B cell (primary cell): ENCODE data around the gene RASGRF2. TPM values are rescaled to one million over a fixed set of nuclear protein-coding genes. Genes with fewer than 3 reads are reported as not detected.

Source experiments
- ATAC-seq: fragments of 200-7000 bp; cut with Tn5 transposase; one replicate; pipeline ENCODE4 v1.10.0; 2021; ENCODE audit warnings: low read depth, mild to moderate bottlenecking, moderate number of reproducible peaks, moderate library complexity
- CTCF ChIA-PET: fragments of 350-600 bp; sonication (Branson Sonifier 250); formaldehyde crosslinking; loops from one replicate; lab custom pipeline; 2021; ENCODE audit warnings: antibody characterized with exemption, inconsistent platforms; lab: Charles Lee
- POLR2A ChIA-PET: fragments of 350-600 bp; sonication (Branson Sonifier 250); formaldehyde crosslinking; loops from one replicate; lab custom pipeline; 2021; ENCODE audit warnings: antibody characterized with exemption; lab: Charles Lee
- DNase-seq: peaks from one replicate; pipeline ENCODE4 v3.0.0; 2013
- H2AFZ ChIP-seq: 2 replicates; pipeline ENCODE4 v1.6.1; 2012; ENCODE audit warnings: mild to moderate bottlenecking, low read depth, low read length; ENCODE audit not compliant: insufficient read depth, poor library complexity, severe bottlenecking
- H3K27ac ChIP-seq, 2 donors: 1 replicate in 1 of 2; 2 replicates in 1 of 2; pipeline ENCODE4 v1.5.1; 2012 to 2013; ENCODE audit warnings: low read length in 2 of 2, mild to moderate bottlenecking in 2 of 2, moderate library complexity in 1 of 2
- H3K27me3 ChIP-seq, 4 experiments: fragments of 200-600 bp in 1 of 4; sonication (generic) in 1 of 4; replicated peaks in 1 of 4; 1 replicate in 2 of 4; 2 replicates in 2 of 4; pipeline versions ENCODE4 v1.6.1 to v1.7.0; 2013 to 2016; ENCODE audit warnings: low read length in 3 of 4, mild to moderate bottlenecking in 2 of 4, mixed read lengths in 1 of 4, moderate library complexity in 1 of 4; ENCODE audit not compliant: insufficient read depth in 4 of 4, control insufficient read depth in 3 of 4; ENCODE audit errors: control extremely low read depth in 1 of 4
- H3K36me3 ChIP-seq, 2 experiments: replicated peaks in 1 of 2; 1 replicate in 1 of 2; 2 replicates in 1 of 2; pipeline versions ENCODE4 v1.6.1 to v1.7.1; 2013; ENCODE audit warnings: low read length in 1 of 2; ENCODE audit not compliant: insufficient read depth in 2 of 2, control insufficient read depth in 1 of 2; ENCODE audit errors: control extremely low read depth in 1 of 2, extremely low read depth in 1 of 2
- H3K4me1 ChIP-seq, 2 donors: fragments of 200-600 bp in 1 of 2; sonication (generic) in 1 of 2; 1 replicate in 1 of 2; 2 replicates in 1 of 2; pipeline versions ENCODE4 v1.5.1 to v1.6.1; 2013 to 2017; ENCODE audit warnings: low read length in 2 of 2; ENCODE audit not compliant: control insufficient read depth in 2 of 2, insufficient read depth in 2 of 2
- H3K4me2 ChIP-seq: replicated peaks from 2 replicates; pipeline ENCODE3; 2012; ENCODE audit warnings: mild to moderate bottlenecking, low read depth, low read length; ENCODE audit not compliant: poor library complexity, severe bottlenecking
- H3K4me3 ChIP-seq, 5 experiments: fragments of 200-600 bp in 1 of 5; sonication (generic) in 1 of 5; 1 replicate in 3 of 5; 2 replicates in 2 of 5; pipeline versions ENCODE4 v1.5.1 to v1.7.0; 2011 to 2016; ENCODE audit warnings: low read length in 4 of 5, mild to moderate bottlenecking in 4 of 5, low read depth in 2 of 5, control low read depth in 1 of 5, moderate library complexity in 1 of 5; ENCODE audit not compliant: insufficient read depth in 1 of 5; ENCODE audit errors: control extremely low read depth in 1 of 5, extremely low read depth in 1 of 5
- H3K79me2 ChIP-seq: fragments of 200-600 bp; sonication (generic); one replicate; pipeline ENCODE4 v1.6.0; 2016; ENCODE audit warnings: low read length; ENCODE audit not compliant: control insufficient read depth, insufficient read depth
- H3K9ac ChIP-seq: fragments of 200-600 bp; sonication (generic); 2 replicates; pipeline ENCODE4 v1.6.1; 2017; ENCODE audit warnings: mild to moderate bottlenecking, low read length, moderate library complexity
- H3K9me3 ChIP-seq, 3 donors: one replicate each; pipeline versions ENCODE4 v1.6.1 to v1.7.1; 2013; ENCODE audit warnings: low read length in 2 of 3; ENCODE audit not compliant: control insufficient read depth in 2 of 3, insufficient read depth in 1 of 3; ENCODE audit errors: control extremely low read depth in 1 of 3
- H4K20me1 ChIP-seq: 2 replicates; pipeline ENCODE4 v1.6.0; 2012; ENCODE audit warnings: mild to moderate bottlenecking, low read length; ENCODE audit not compliant: insufficient read depth, control insufficient read depth, poor library complexity, severe bottlenecking
- H3K27ac Mint-ChIP-seq: one replicate; pipeline ENCODE4 v1.8.0; 2021; ENCODE audit warnings: mixed read lengths
- H3K27me3 Mint-ChIP-seq: one replicate; pipeline ENCODE4 v1.8.0; 2021; ENCODE audit warnings: mixed read lengths
- H3K4me1 Mint-ChIP-seq: one replicate; pipeline ENCODE4 v1.8.0; 2021; ENCODE audit warnings: mixed read lengths
- H3K4me3 Mint-ChIP-seq: one replicate; pipeline ENCODE4 v1.8.0; 2021; ENCODE audit warnings: mixed read lengths
- H3K9me3 Mint-ChIP-seq: one replicate; pipeline ENCODE4 v1.8.0; 2022; ENCODE audit warnings: mixed read lengths; ENCODE audit not compliant: insufficient read depth
- EZH2 ChIP-seq: IDR thresholded peaks from 2 replicates; pipeline ENCODE4 v1.6.1; 2012; ENCODE audit warnings: borderline replicate concordance, low read depth, mild to moderate bottlenecking, moderate library complexity, low read length; ENCODE audit not compliant: insufficient read depth, poor library complexity, severe bottlenecking
- WGBS: methylation state at CpG from one replicate; pipeline ENCODE4 v1.1.5; 2013; ENCODE audit warnings: missing lambda C conversion rate; ENCODE audit not compliant: insufficient coverage; 5-methylcytosine and 5-hydroxymethylcytosine counted together
- intact Hi-C: fragments of 100-400 bp; cut with micrococcal nuclease; formaldehyde crosslinking; loops from one replicate; pipeline ENCODE4 v1.10.0; 2022
- polyA plus RNA-seq: library from polyadenylated mRNA; depleted of rRNA; stranded (reverse); fragments of >200 nt; gene quantifications from 2 replicates; pipeline ENCODE4 v1.2.3, GENCODE V29; 2012
- total RNA-seq, 2 donors: library from RNA; stranded (reverse); fragments of 120-200 nt in 1 of 2; gene quantifications; 1 replicate in 1 of 2; 2 replicates in 1 of 2; pipeline versions ENCODE4 v1.2.3 to v1.2.4, GENCODE V29; 2013 to 2022
- TF ChIP-seq, protein P1 (sequence below): fragments of 200-600 bp; IDR thresholded peaks from one replicate; pipeline ENCODE4 v1.8.0; 2022; ENCODE audit warnings: antibody characterized with exemption, mild to moderate bottlenecking

The RASGRF2 gene
- total and polyA plus RNA-seq, 2 donors (not counting 1 experiment from before 2014, with no cell fraction given) = 0.04 to 0.37 TPM

DNA sequence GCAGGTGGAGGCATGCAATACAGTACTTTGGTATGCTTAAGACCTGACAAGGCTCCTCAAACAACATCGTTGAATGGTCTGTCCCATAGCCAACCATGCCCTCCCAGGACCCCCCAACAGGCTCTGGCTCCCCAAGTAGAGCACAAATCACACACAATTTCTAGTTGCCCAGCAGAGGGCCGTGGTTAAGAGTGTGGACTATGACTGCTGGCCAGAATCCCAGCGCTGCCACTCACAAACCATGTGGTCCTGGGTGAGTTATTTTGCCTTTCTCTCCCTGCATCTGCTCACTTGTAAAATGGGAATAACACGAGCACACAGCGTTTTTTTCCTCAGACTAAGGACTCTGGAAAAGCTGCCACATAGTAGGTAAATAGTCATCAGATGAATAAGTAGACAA lies 279.4 kb downstream of the RASGRF2 start:
- intact Hi-C loops = no loop called here
- H3K27ac Mint-ChIP-seq = no peak overlapping the region
- CTCF ChIA-PET = interaction anchor here (0.6 kb wide), 1 partner anchor 9 kb away, joined by 3 read pairs; no protein-coding TSS in a partner anchor

DNA sequence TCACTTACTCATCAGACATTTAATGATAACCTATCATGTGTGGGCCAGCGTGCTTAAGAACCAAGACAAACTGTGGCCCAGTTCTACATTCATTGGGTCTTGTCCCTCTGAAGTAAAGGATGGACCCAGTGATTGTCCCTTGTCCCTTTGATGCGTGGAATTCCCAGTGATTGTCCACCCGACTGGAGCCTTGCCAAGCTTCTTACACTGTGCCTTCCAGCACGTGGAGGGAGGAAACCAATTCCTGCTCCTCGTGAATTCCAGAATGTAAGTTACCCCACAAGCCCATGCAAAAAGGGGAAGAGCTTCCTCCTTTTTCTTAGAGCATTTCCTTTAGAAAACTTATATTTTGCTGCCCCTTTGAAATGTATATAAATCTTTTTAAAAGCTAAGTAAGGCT lies 280.8 kb downstream of the RASGRF2 start:
- Mint-ChIP-seq H3K27me3 (no peaks in the 10 kb centered on the region), H3K9me3 (no peaks in the 10 kb centered on the region), H3K27ac (no peak overlapping the region), H3K4me3 (no peak overlapping the region), H3K4me1 (no peaks in the 10 kb centered on the region)
- no peaks in the 10 kb centered on the region for H3K79me2 ChIP-seq
- POLR2A ChIA-PET = no interaction called here
- H3K9me3 ChIP-seq = peaks cover 0 to 7% (median 0%) of the 10 kb centered on the region in 3 donors
- no peak overlapping the region for H3K9ac ChIP-seq
- no peak overlapping the region for H3K4me3 ChIP-seq
- ATAC-seq (no peak), DNase-seq (no peak)
- intact Hi-C loops = no loop called here
- 97% methylated on average over 3 of the region's 5 CpGs for WGBS
- no peak overlapping the region for H3K27ac ChIP-seq
- H2AFZ ChIP-seq = no peak overlapping the region
- no peaks in the 10 kb centered on the region for H3K4me1 ChIP-seq
- H3K27me3 ChIP-seq = no peaks in the 10 kb centered on the region
- no peak for TF ChIP-seq EZH2
- TF ChIP-seq, protein P1, sequence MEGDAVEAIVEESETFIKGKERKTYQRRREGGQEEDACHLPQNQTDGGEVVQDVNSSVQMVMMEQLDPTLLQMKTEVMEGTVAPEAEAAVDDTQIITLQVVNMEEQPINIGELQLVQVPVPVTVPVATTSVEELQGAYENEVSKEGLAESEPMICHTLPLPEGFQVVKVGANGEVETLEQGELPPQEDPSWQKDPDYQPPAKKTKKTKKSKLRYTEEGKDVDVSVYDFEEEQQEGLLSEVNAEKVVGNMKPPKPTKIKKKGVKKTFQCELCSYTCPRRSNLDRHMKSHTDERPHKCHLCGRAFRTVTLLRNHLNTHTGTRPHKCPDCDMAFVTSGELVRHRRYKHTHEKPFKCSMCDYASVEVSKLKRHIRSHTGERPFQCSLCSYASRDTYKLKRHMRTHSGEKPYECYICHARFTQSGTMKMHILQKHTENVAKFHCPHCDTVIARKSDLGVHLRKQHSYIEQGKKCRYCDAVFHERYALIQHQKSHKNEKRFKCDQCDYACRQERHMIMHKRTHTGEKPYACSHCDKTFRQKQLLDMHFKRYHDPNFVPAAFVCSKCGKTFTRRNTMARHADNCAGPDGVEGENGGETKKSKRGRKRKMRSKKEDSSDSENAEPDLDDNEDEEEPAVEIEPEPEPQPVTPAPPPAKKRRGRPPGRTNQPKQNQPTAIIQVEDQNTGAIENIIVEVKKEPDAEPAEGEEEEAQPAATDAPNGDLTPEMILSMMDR = no peak
- CTCF ChIA-PET = no interaction called here
- H4K20me1 ChIP-seq = no peaks in the 10 kb centered on the region
- H3K36me3 ChIP-seq = no peaks in the 10 kb centered on the region
- no peak overlapping the region for H3K4me2 ChIP-seq

More for the DNA sequence above, 279.4 kb downstream of the RASGRF2 start:
- Histone ChIP-seq H3K36me3 (no peaks in the 10 kb centered on the region), H3K4me1 (no peaks in the 10 kb centered on the region), H2AFZ (no peak overlapping the region), H3K4me3 (no peak overlapping the region), H3K27me3 (no peaks in the 10 kb centered on the region), H3K79me2 (no peaks in the 10 kb centered on the region), H4K20me1 (no peaks in the 10 kb centered on the region), H3K4me2 (no peak overlapping the region), H3K9me3 (peaks cover 0 to 7% (median 0%) of the 10 kb centered on the region in 3 donors), H3K27ac (no peak overlapping the region), H3K9ac (no peak overlapping the region)
- no peak for DNase-seq
- TF ChIP-seq EZH2 = no peak
- TF ChIP-seq, protein P1 = no peak
- Mint-ChIP-seq H3K9me3 (no peaks in the 10 kb centered on the region), H3K27me3 (no peaks in the 10 kb centered on the region), H3K4me1 (no peaks in the 10 kb centered on the region), H3K4me3 (no peak overlapping the region)
- no peak for ATAC-seq
- POLR2A ChIA-PET = no interaction called here
- WGBS = 100% methylated on average over 1 of the region's 5 CpGs
